ACHN (cell line): ENCODE data around the gene CAPZA2.
"Not testable (repeated sequence)": the region's sequence is repeated elsewhere in the genome, so short reads cannot be mapped to it uniquely, and the experiment has no call there.

Source experiments
- DNase-seq: peaks from one replicate; pipeline ENCODE4 v3.0.0-alpha.2; 2015
- in situ Hi-C: cut with HindIII; loops from 2 replicates; pipeline ENCODE4 v1.10.0; 2017; ENCODE audit warnings: low sequenced_read_pairs, low pct_ligation_motif_present, low pct_unique_long_range_greater_than_20kb

CAPZA2 gene

DNA sequence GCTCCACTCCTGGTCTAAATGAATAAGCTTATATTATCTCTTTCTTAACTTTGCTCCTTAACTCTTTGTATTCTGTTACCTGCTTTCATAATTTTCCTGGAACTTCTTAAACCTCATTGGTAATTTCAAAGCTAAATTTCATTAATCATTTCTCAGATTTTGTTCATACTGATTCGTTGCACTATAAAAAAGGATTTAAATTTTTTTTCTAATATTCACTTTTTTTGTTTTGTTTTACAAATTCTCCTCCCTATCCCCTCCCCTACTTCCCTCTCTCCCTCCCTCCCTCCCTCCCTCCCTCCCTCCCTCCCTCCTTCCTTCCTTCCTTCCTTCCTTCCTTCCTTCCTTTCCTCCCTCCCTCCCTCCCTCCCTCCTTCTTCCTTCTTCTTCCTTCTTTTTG, 105.6 kb downstream of the CAPZA2 start:
- in situ Hi-C loops = no loop called here
- DNase-seq = no peak

DNA sequence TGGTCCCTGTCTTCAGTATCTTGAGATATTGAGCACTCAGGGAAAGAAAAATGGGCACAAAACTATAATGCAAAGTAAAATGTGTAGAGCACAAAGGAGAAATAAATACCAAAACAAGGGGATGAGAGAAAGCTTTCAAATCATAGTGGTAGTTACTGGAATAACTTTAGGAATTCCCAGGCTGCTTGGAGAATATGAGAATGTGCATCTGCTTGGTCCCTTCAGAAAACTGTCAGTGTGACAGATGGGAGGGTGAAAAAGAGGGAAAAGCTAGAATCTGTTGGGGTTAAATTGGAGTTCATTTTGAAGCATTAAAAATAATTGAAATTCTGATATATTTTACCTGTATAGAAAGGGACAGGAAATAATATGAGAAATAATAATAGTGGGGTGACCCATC, 106.2 kb downstream of the CAPZA2 start:
- no peak for DNase-seq
- in situ Hi-C loops = no loop called here

DNA sequence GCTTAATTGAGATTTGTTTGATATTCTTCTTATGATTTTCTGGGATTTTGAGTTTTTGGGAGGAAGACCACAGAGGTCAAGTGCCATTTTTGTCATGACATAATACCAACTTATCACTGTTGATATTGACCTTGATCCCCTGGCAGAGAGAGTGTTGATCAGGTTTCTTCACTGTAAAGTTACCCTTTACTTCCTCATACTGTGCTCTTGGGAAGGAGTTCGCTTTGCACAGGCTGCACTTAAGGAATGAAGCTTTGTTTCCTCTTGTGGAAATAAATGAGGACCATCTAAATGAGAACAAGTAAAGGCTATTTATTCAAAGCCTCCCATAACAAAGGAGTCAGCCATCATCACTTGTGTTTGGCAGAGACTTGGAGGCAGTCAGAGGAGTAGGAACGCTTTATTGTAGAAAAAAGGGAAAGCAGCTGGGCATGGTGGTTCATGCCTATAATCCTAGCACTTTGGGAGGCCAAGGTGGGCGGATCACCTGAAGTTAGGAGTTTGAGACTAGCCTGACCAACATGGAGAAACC, 107.0 kb downstream of the CAPZA2 start:
- in situ Hi-C loops = no loop called here
- no peak for DNase-seq

DNA sequence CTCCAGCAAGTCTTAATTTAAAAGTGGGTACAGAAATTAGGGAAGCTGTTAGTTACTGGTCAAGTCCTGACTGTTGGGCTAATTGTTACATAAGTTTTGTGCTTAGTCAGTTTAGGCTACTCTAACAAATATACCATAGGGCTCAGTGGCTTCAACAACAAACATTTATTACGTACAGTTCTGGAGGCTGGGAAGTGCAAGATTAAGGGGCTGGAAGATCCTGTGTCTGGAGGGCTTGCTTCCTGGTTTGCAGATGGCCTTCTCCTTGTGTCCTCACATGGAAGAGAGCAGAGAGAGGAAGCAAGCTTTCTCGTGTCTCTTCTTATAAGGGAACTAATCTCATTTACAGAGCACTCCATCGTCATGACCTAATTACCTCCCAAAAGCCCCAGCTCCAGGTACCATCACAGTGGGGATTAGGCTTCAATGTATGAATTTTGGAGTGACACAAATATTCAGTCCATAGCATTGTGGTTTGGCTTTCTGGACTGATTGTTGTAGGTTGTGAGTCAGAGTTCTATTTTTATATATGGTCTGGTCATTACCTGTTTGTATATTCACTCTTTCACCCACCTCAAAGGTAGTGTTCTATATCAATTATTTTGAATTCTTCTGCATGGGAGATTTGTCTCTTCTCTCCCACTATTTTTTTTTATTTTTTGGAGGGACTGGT, 108.0 kb downstream of the CAPZA2 start:
- in situ Hi-C loops = no loop called here

DNA sequence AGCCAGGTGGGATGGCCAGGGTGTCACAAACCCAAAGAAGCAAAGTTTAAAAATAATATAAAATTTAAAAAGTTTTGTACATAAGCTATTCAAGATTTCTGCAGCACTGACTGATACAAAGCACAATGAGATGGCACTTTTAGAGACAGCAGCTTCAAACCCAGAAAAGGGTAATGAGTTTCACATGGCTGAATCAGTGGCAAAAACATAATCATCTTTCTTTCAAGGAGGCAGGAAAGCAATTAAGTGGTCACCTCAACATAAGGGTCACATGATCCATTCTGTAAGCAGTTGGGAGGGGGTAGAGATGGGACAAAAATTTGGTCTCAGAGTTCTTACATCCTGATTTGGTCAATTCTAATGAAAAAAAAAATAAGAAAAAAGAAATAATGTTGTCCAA, 108.8 kb downstream of the CAPZA2 start:
- DNase-seq, in situ Hi-C loops: not testable (repeated sequence)

More for the DNA sequence above, 108.0 kb downstream of the CAPZA2 start:
- DNase-seq = no peak
